ENCODE measurements around the gene NOP56. TPM values are rescaled to one million over a fixed set of nuclear protein-coding genes. Genes with fewer than 3 reads are reported as not detected.

The NOP56 gene
- total RNA-seq, 1 donor = 127 TPM

DNA sequence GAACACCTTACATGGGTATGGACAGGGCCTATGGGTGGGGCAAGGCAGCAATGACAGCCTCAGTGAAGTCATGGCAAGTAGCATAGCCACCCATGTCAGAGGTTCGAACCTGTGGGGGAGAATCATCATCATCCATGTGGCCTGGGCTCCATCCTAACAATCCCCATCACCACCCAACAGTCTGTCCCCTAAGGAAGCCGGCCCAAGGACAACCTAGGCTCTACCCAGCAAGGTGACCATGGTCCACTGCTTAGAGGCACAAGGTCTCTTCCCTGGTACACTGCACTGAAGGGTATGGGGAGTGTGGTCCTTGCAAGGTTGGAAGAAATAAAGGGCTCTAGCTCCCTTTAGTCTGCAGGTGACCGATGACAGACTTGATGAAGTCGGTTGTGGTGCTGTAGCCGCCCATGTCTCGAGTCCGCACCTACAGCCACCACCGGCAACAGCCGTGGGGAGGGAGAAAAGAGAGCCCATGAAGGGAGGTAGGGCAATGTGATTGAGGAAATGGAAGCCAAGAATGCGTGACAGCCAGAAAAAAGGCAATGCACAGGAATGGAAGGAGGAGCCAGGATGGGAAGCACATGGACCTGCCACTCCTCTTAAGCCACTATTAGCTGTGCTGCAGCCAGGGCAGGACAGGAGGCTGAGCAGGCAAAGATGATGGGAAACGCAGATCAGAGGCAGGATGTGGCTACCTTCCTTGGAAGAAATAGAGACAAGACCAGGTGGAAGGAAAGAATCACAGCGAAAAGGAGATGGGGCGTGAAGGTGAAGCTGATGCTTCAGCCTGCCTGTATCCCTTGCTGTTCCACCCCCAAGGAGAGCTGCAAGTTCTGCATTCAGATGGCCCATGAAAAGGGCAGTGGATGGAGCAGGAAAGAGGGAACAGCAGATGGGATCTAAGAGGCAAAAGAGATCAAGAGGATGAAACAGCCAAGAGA lies 6.3 kb downstream of the NOP56 start:
- H3K4me3 ChIP-seq (ENCODE audit: low read depth, low read length) = no peak overlapping the region
- DNase-seq (ENCODE audit: low read depth) = no peak
- no peak for TF ChIP-seq CTCF (IDR thresholded peaks at IDR 0.05; ENCODE audit: insufficient read depth, low read depth, low read length)

GRCh38 chr20:2659547-2659946 lies 7.1 kb downstream of the NOP56 start:
- H3K4me3 ChIP-seq (ENCODE audit: low read depth, low read length) = no peak overlapping the region
- no peak for TF ChIP-seq CTCF (IDR thresholded peaks at IDR 0.05; ENCODE audit: insufficient read depth, low read depth, low read length)
- DNase-seq (ENCODE audit: low read depth) = no peak

GRCh38 chr20:2663364-2663886 lies 11.0 kb downstream of the NOP56 start:
- DNase-seq (ENCODE audit: low read depth) = no peak
- TF ChIP-seq CTCF (IDR thresholded peaks at IDR 0.05; ENCODE audit: insufficient read depth, low read depth, low read length) = no peak
- peak overlapping the region; percentile 98 for H3K4me3 ChIP-seq (ENCODE audit: low read depth, low read length)

- no peak for TF ChIP-seq CTCF (IDR thresholded peaks at IDR 0.05; ENCODE audit: insufficient read depth, low read depth, low read length)
- peak; percentile 96 for DNase-seq (ENCODE audit: low read depth)
- peak within 1 kb of the TSS; percentile 98 for H3K4me3 ChIP-seq (ENCODE audit: low read depth, low read length)
Measured at GRCh38 chr20:2663887-2664719, 11.7 kb downstream of the NOP56 start, which contains the start of gene IDH3B. Gene IDH3B, minus strand, starts transcription at chr20:2664216. Its CDS starts 28 bp downstream, at chr20:2664188.

GRCh38 chr20:2671977-2672376 lies 19.5 kb downstream of the NOP56 start:
- TF ChIP-seq CTCF (IDR thresholded peaks at IDR 0.05; ENCODE audit: insufficient read depth, low read depth, low read length) = peak; percentile 23
- DNase-seq (ENCODE audit: low read depth) = no peak
- H3K4me3 ChIP-seq (ENCODE audit: low read depth, low read length) = no peak overlapping the region

GRCh38 chr20:2672446-2672845 lies 20.0 kb downstream of the NOP56 start:
- no peak overlapping the region for H3K4me3 ChIP-seq (ENCODE audit: low read depth, low read length)
- no peak for TF ChIP-seq CTCF (IDR thresholded peaks at IDR 0.05; ENCODE audit: insufficient read depth, low read depth, low read length)
- no peak for DNase-seq (ENCODE audit: low read depth)
